IMR-90 (cell line): ENCODE data around the gene BARX1. TPM values are rescaled to one million over a fixed set of nuclear protein-coding genes. Genes with fewer than 3 reads are reported as not detected.

Experiments used
- ATAC-seq: fragments of 200-7000 bp; cut with Tn5 transposase; 2 replicates; pipeline ENCODE4 v1.9.1; 2020; ENCODE audit warnings: low read depth, mild to moderate bottlenecking, moderate library complexity
- BruUV-seq: library from RNA; stranded (reverse); fragments of 400-500 nt; replicated peaks from 2 replicates; lab custom pipeline; 2021; lab: Mats Ljungman, UMichigan
- CTCF ChIA-PET: fragments of 300-600 bp; formaldehyde crosslinking; extraction: SDS; loops from one replicate; lab custom pipeline; 2021; ENCODE audit warnings: antibody characterized with exemption; lab: Yijun Ruan, JAX
- POLR2A ChIA-PET: fragments of 300-600 bp; sonication (Branson Sonifier 250); formaldehyde crosslinking; loops from one replicate; lab custom pipeline; 2022; ENCODE audit warnings: antibody characterized with exemption; ENCODE audit not compliant: unreplicated experiment; lab: Charles Lee
- DNase-seq: peaks from one replicate; pipeline ENCODE4 v3.0.0; 2013
- H2AFZ ChIP-seq: replicated peaks from 2 replicates; pipeline ENCODE3; 2013; ENCODE audit warnings: low read length, mild to moderate bottlenecking; ENCODE audit not compliant: poor library complexity
- H2AK5ac ChIP-seq: 2 replicates; pipeline ENCODE4 v1.6.1; 2013; ENCODE audit warnings: low read depth, low read length, inconsistent platforms
- H2AK9ac ChIP-seq: replicated peaks from 2 replicates; pipeline ENCODE3; 2013; ENCODE audit warnings: mild to moderate bottlenecking, low read depth, low read length, moderate library complexity; ENCODE audit not compliant: poor library complexity
- H2BK120ac ChIP-seq: 2 replicates; pipeline ENCODE4 v1.6.1; 2013; ENCODE audit warnings: low read depth, low read length, inconsistent platforms
- H2BK15ac ChIP-seq: 3 replicates; pipeline ENCODE4 v1.6.1; 2013; ENCODE audit warnings: low read depth, low read length, inconsistent platforms
- H2BK20ac ChIP-seq: 2 replicates; pipeline ENCODE4 v1.6.1; 2013; ENCODE audit warnings: low read depth, mild to moderate bottlenecking, inconsistent platforms, low read length, moderate library complexity
- H2BK5ac ChIP-seq: 2 replicates; pipeline ENCODE4 v1.6.1; 2013; ENCODE audit warnings: mild to moderate bottlenecking, low read depth, low read length, inconsistent platforms; ENCODE audit not compliant: poor library complexity, severe bottlenecking
- H3K14ac ChIP-seq: replicated peaks from 2 replicates; pipeline ENCODE4 v1.6.1; 2013; ENCODE audit warnings: low read depth, low read length, inconsistent platforms
- H3K18ac ChIP-seq: 2 replicates; pipeline ENCODE4 v1.6.1; 2013; ENCODE audit warnings: low read depth, low read length, control low read depth
- H3K23ac ChIP-seq: 2 replicates; pipeline ENCODE4 v1.6.1; 2013; ENCODE audit warnings: low read depth, low read length, inconsistent platforms
- H3K27ac ChIP-seq: 2 replicates; pipeline ENCODE4 v1.5.1; 2013; ENCODE audit warnings: mild to moderate bottlenecking, control low read depth, low read length; ENCODE audit not compliant: insufficient read depth
- H3K27me3 ChIP-seq: 2 replicates; pipeline ENCODE4 v1.6.1; 2013; ENCODE audit warnings: low read length; ENCODE audit not compliant: control insufficient read depth, insufficient read depth
- H3K36me3 ChIP-seq: 2 replicates; pipeline ENCODE4 v1.6.1; 2013; ENCODE audit warnings: low read length, mixed read lengths; ENCODE audit not compliant: control insufficient read depth, insufficient read depth
- H3K4ac ChIP-seq: 2 replicates; pipeline ENCODE4 v1.6.1; 2013; ENCODE audit warnings: low read depth, low read length, inconsistent platforms
- H3K4me1 ChIP-seq: 2 replicates; pipeline ENCODE4 v1.6.1; 2013; ENCODE audit warnings: low read length, mixed read lengths; ENCODE audit not compliant: control insufficient read depth, insufficient read depth
- H3K4me2 ChIP-seq: 2 replicates; pipeline ENCODE4 v1.6.1; 2013; ENCODE audit warnings: low read depth, mild to moderate bottlenecking, control low read depth, low read length, moderate library complexity
- H3K4me3 ChIP-seq: 2 replicates; pipeline ENCODE4 v1.5.1; 2013; ENCODE audit warnings: low read depth, mild to moderate bottlenecking, control low read depth, low read length, moderate library complexity; ENCODE audit not compliant: insufficient read depth
- H3K56ac ChIP-seq: 2 replicates; pipeline ENCODE4 v1.6.1; 2013; ENCODE audit warnings: low read length, inconsistent platforms; ENCODE audit not compliant: insufficient read depth; ENCODE audit errors: extremely low read depth
- H3K79me1 ChIP-seq, 2 experiments: 2 replicates each; pipeline ENCODE4 v1.6.1; 2013; ENCODE audit warnings: low read length in 2 of 2, inconsistent platforms in 1 of 2, low read depth in 1 of 2
- H3K9ac ChIP-seq: 2 replicates; pipeline ENCODE4 v1.6.1; 2013; ENCODE audit warnings: low read depth, low read length, control low read depth
- H3K9me1 ChIP-seq: 2 replicates; pipeline ENCODE4 v1.6.1; 2013; ENCODE audit warnings: low read length, inconsistent platforms; ENCODE audit not compliant: insufficient read depth
- H3K9me3 ChIP-seq: 2 replicates; pipeline ENCODE4 v1.6.1; 2013; ENCODE audit warnings: low read length; ENCODE audit not compliant: control insufficient read depth, insufficient read depth
- H4K20me1 ChIP-seq: 2 replicates; pipeline ENCODE4 v1.6.1; 2013; ENCODE audit warnings: low read length, inconsistent platforms; ENCODE audit not compliant: insufficient read depth
- H4K5ac ChIP-seq: 2 replicates; pipeline ENCODE4 v1.6.1; 2013; ENCODE audit warnings: mild to moderate bottlenecking, low read depth, low read length, control low read depth
- H4K8ac ChIP-seq, 2 experiments: 2 replicates each; pipeline ENCODE4 v1.6.1; 2013; ENCODE audit warnings: low read depth in 2 of 2, low read length in 2 of 2, control low read depth in 1 of 2, inconsistent platforms in 1 of 2
- H4K91ac ChIP-seq: 2 replicates; pipeline ENCODE4 v1.6.1; 2013; ENCODE audit warnings: low read depth, low read length, inconsistent platforms; ENCODE audit not compliant: insufficient read depth
- BHLHE40 ChIP-seq: fragments of 150-350 bp; IDR thresholded peaks from 2 replicates; pipeline ENCODE4 v1.6.1; 2016; ENCODE audit warnings: mild to moderate bottlenecking, low read depth, low read length
- CTCF ChIP-seq: conservative IDR thresholded peaks from 2 replicates; pipeline ENCODE4 v1.5.1; 2012; ENCODE audit warnings: mild to moderate bottlenecking, low read depth, low read length, improper control_type of control experiment
- WGBS, 2 experiments: methylation state at CpG; one replicate each; pipeline versions ENCODE4 v1.1.5 to v1.1.7; 2013; ENCODE audit warnings: missing lambda C conversion rate in 2 of 2; ENCODE audit not compliant: insufficient read length in 1 of 2; ENCODE audit errors: extremely low coverage in 2 of 2; 5-methylcytosine and 5-hydroxymethylcytosine counted together
- dilution Hi-C: fragments of 300-500 bp; cut with HindIII; formaldehyde crosslinking; loops from one replicate; pipeline ENCODE4 v1.14.3; 2018; ENCODE audit warnings: low sequenced_read_pairs; ENCODE audit not compliant: unreplicated experiment
- in situ Hi-C: fragments of 300-500 bp; cut with MboI; formaldehyde crosslinking; loops from 3 replicates; pipeline ENCODE4 v1.14.3; 2019; ENCODE audit warnings: low sequenced_read_pairs, inconsistent platforms, mixed read lengths
- intact Hi-C: fragments of 100-400 bp; cut with micrococcal nuclease; formaldehyde crosslinking; loops from 2 replicates; pipeline ENCODE4 v1.10.0; 2022
- polyA plus RNA-seq, 3 experiments: library from polyadenylated mRNA; depleted of rRNA; stranded (reverse); fragments of >200 nt; gene quantifications; 2 replicates each; pipeline ENCODE4 v1.2.3, GENCODE V29; 2012; ENCODE audit warnings: low replicate concordance in 1 of 3
- total RNA-seq: library from RNA; depleted of rRNA; stranded (reverse); fragments of >200 nt; gene quantifications from 2 replicates; pipeline ENCODE4 v1.2.3, GENCODE V29; 2012

BARX1 gene
- total and polyA plus RNA-seq, 2 of the 4 experiments (the other 2 are of a cell fraction), result not detected

GRCh38 chr9:93944011-93944410 lies 11.1 kb downstream of the BARX1 start:
- no peak for ATAC-seq
- Histone ChIP-seq H3K23ac (no peak overlapping the region), H4K91ac (no peak overlapping the region), H2AK9ac (no peak overlapping the region), H3K4me1 (no peaks in the 10 kb centered on the region), H3K4ac (no peak overlapping the region), H4K5ac (no peak overlapping the region), H3K9ac (no peak overlapping the region), H3K4me2 (no peak overlapping the region), H2BK120ac (no peak overlapping the region), H3K36me3 (no peaks in the 10 kb centered on the region), H3K27ac (no peak overlapping the region), H3K14ac (no peak overlapping the region), H4K8ac (no peak overlapping the region), H2AFZ (no peak overlapping the region), H2BK5ac (no peak overlapping the region), H2BK15ac (no peak overlapping the region), H3K4me3 (no peak overlapping the region), H3K18ac (no peak overlapping the region), H4K20me1 (no peaks in the 10 kb centered on the region), H3K79me1 (no peaks in the 10 kb centered on the region), H3K27me3 (peaks cover 73% of the 10 kb centered on the region), H3K9me3 (no peaks in the 10 kb centered on the region), H2BK20ac (no peak overlapping the region), H3K56ac (no peak overlapping the region), H3K9me1 (no peaks in the 10 kb centered on the region), H2AK5ac (no peak overlapping the region)
- ChIA-PET CTCF (interaction anchor here (0.7 kb wide), 1 partner anchor 25 kb away, joined by 3 read pairs; no protein-coding TSS in a partner anchor), POLR2A (no interaction called here)
- no peak for DNase-seq
- TF ChIP-seq CTCF (no peak), BHLHE40 (no peak)
- dilution Hi-C loops, result no loop called here
- in situ Hi-C loops, result no loop called here
- WGBS, 2 experiments, result no CpG with 5 or more reads among the region's 4 CpGs
- no TSS peak for BruUV-seq
- intact Hi-C loops, result no loop called here
